SU-DHL-6 (cell line): Measurements from ENCODE around the gene MIOX.

Experiments
- H2AFZ ChIP-seq: fragments of 200-600 bp; sonication (generic); 2 replicates; pipeline ENCODE4 v1.6.1; 2014; ENCODE audit warnings: low read depth, mild to moderate bottlenecking, moderate library complexity, mixed read lengths, antibody characterized with exemption, low read length; ENCODE audit not compliant: severe bottlenecking
- H3F3A ChIP-seq: fragments of 200-600 bp; shearing (Covaris generic); 2 replicates; pipeline ENCODE4 v1.6.0; 2016; ENCODE audit warnings: antibody characterized with exemption, mild to moderate bottlenecking; ENCODE audit not compliant: insufficient read depth
- H3K27ac ChIP-seq: fragments of 200-600 bp; sonication (generic); 2 replicates; pipeline ENCODE4 v1.5.1; 2016; ENCODE audit warnings: low read depth, mild to moderate bottlenecking, low read length, moderate library complexity, mixed read lengths
- H3K27me3 ChIP-seq: fragments of 200-600 bp; sonication (generic), shearing (Covaris generic); 2 replicates; pipeline ENCODE4 v1.6.0; 2014; ENCODE audit warnings: mild to moderate bottlenecking, low read length
- H3K36me3 ChIP-seq: fragments of 200-600 bp; sonication (generic); 2 replicates; pipeline ENCODE4 v1.6.1; 2014; ENCODE audit warnings: mild to moderate bottlenecking, low read length, mixed read lengths
- H3K4me2 ChIP-seq: fragments of 300-600, 200-600 bp; shearing (Covaris generic), sonication (generic); 2 replicates; pipeline ENCODE4 v1.6.0; 2014; ENCODE audit warnings: low read length, low read depth, mild to moderate bottlenecking; ENCODE audit not compliant: poor library complexity, severe bottlenecking
- H3K4me3 ChIP-seq: fragments of 200-600 bp; sonication (generic); 2 replicates; pipeline ENCODE4 v1.5.1; 2014; ENCODE audit warnings: antibody characterized with exemption, low read length, mild to moderate bottlenecking, mixed read lengths; ENCODE audit not compliant: insufficient read depth, poor library complexity, severe bottlenecking
- H3K79me2 ChIP-seq: fragments of 200-600 bp; sonication (generic); 2 replicates; pipeline ENCODE4 v1.6.1; 2014; ENCODE audit warnings: mild to moderate bottlenecking, low read length, moderate library complexity; ENCODE audit not compliant: insufficient read depth
- H3K9ac ChIP-seq: fragments of 200-600 bp; sonication (generic); 2 replicates; pipeline ENCODE4 v1.7.0; 2014; ENCODE audit warnings: mild to moderate bottlenecking, low read length
- H3K9me2 ChIP-seq: fragments of 200-600 bp; sonication (generic); replicated peaks from 2 replicates; pipeline ENCODE4 v1.6.1; 2014; ENCODE audit warnings: low read length; ENCODE audit not compliant: insufficient read depth
- H3K9me3 ChIP-seq: fragments of 200-600 bp; sonication (generic); 2 replicates; pipeline ENCODE4 v1.6.1; 2014; ENCODE audit warnings: low read length, mixed read lengths; ENCODE audit not compliant: insufficient read depth
- H4K20me1 ChIP-seq: fragments of 200-600 bp; sonication (generic); 2 replicates; pipeline ENCODE4 v1.6.1; 2014; ENCODE audit warnings: low read depth, mild to moderate bottlenecking, antibody characterized with exemption, low read length, moderate library complexity, mixed read lengths
- EZH2phosphoT487 ChIP-seq: fragments of 200-600 bp; sonication (generic), shearing (Covaris generic); conservative IDR thresholded peaks from 2 replicates; pipeline ENCODE4 v1.6.1; 2018; ENCODE audit warnings: mild to moderate bottlenecking, antibody characterized with exemption, low read length, moderate library complexity, mixed read lengths
- TF ChIP-seq, protein P1 (sequence below): fragments of 200-600 bp; sonication (generic); IDR thresholded peaks from one replicate; pipeline ENCODE4 v1.5.1; 2017; ENCODE audit warnings: antibody characterized with exemption, mild to moderate bottlenecking, low read length, moderate library complexity; ENCODE audit not compliant: insufficient read depth, poor library complexity, severe bottlenecking

Gene MIOX

DNA sequence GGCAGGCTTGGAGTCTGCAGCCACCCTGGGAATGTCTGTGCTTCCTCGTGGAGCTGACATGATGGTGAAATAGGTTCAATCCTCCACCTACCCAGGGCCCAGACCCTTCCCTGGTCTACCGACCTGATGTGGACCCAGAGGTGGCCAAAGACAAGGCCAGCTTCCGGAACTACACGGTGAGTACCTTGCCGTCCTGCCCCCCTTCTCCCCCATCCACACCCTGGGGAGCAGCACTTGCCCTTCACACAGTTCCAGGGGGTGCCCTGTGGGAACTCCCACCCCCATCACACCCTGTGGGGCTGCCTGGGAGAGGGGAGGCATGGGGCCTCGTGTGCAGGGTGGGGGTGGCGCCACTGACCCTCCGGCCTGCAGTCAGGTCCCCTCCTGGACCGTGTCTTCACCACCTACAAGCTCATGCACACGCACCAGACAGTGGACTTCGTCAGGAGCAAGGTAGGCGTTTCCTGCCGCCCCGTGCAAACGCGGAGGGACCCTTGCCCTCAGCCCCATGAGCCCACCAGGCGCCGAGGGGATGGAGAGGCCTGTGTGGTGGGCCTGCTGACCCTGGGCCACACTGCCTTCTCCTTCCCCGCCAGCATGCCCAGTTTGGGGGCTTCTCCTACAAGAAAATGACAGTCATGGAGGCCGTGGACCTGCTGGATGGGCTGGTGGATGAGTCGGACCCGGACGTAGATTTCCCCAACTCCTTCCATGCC lies 789 bp downstream of the MIOX start:
- Histone ChIP-seq H3K36me3 (no peaks in the 10 kb centered on the region), H3K27ac (no peak overlapping the region), H3K79me2 (no peaks in the 10 kb centered on the region), H4K20me1 (no peaks in the 10 kb centered on the region), H3K4me2 (no peak overlapping the region), H3K27me3 (no peaks in the 10 kb centered on the region), H3K9me3 (no peaks in the 10 kb centered on the region), H3K4me3 (no peak overlapping the region), H3K9me2 (no peaks in the 10 kb centered on the region), H2AFZ (no peak overlapping the region), H3K9ac (no peak overlapping the region), H3F3A (peaks cover 7% of the 10 kb centered on the region; the same call in 1 of the 2 replicates)
- TF ChIP-seq, protein P1, sequence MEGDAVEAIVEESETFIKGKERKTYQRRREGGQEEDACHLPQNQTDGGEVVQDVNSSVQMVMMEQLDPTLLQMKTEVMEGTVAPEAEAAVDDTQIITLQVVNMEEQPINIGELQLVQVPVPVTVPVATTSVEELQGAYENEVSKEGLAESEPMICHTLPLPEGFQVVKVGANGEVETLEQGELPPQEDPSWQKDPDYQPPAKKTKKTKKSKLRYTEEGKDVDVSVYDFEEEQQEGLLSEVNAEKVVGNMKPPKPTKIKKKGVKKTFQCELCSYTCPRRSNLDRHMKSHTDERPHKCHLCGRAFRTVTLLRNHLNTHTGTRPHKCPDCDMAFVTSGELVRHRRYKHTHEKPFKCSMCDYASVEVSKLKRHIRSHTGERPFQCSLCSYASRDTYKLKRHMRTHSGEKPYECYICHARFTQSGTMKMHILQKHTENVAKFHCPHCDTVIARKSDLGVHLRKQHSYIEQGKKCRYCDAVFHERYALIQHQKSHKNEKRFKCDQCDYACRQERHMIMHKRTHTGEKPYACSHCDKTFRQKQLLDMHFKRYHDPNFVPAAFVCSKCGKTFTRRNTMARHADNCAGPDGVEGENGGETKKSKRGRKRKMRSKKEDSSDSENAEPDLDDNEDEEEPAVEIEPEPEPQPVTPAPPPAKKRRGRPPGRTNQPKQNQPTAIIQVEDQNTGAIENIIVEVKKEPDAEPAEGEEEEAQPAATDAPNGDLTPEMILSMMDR, result no peak
- no peak for TF ChIP-seq EZH2phosphoT487

DNA sequence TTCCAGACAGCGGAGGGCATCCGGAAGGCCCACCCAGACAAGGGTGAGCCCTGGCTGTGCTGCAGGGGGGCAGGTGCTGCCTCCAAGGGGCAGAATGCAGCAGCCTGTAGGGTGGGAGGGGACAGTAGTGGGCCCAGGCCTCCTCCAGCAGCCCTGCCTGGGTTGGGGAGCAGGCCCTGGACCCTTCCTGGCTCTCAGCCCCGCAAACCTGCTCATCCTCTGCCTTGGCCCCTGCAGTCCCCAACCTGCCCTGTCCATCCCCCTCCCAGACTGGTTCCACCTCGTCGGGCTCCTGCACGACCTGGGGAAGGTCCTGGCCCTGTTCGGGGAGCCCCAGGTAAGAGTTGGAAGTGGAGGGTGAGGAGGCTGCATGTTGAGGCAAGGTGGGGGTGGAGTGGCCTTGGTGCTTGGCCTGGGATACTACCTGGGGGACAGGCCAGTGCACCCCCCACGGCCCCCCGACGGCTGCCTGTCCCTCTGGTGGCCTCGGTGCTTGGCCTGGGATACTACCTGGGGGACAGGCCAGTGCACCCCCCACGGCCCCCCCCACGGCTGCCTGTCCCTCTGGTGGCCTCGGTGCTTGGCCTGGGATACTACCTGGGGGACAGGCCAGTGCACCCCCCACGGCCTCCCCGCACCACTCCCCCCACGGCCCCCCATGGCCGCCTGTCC lies 1.5 kb downstream of the MIOX start:
- H3F3A ChIP-seq, result peaks cover 7% of the 10 kb centered on the region; the same call in 1 of the 2 replicates
- H3K9me2 ChIP-seq, result no peaks in the 10 kb centered on the region
- no peak overlapping the region for H2AFZ ChIP-seq
- TF ChIP-seq, protein P1, result no peak
- TF ChIP-seq EZH2phosphoT487, result no peak
- no peak overlapping the region for H3K4me2 ChIP-seq
- no peaks in the 10 kb centered on the region for H3K27me3 ChIP-seq
- no peaks in the 10 kb centered on the region for H3K9me3 ChIP-seq
- no peaks in the 10 kb centered on the region for H4K20me1 ChIP-seq
- H3K79me2 ChIP-seq, result no peaks in the 10 kb centered on the region
- no peaks in the 10 kb centered on the region for H3K36me3 ChIP-seq
- H3K27ac ChIP-seq, result no peak overlapping the region
- no peak overlapping the region for H3K4me3 ChIP-seq
- H3K9ac ChIP-seq, result no peak overlapping the region

DNA sequence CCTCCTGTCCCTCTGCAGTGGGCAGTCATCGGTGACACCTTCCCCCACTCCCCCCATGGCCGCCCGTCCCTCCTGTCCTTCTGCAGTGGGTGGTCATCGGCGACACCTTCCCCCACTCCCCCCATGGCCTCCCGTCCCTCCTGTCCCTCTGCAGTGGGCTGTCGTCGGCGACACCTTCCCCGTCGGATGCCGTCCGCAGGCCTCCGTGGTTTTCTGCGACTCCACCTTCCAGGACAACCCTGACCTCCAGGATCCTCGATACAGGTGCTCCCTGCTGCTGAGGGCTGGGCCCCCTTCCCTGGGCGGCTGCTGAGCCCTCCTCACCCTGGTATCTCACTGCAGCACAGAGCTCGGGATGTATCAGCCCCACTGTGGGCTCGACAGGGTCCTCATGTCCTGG lies 2.2 kb downstream of the MIOX start:
- H3K9ac ChIP-seq, result no peak overlapping the region
- no peak overlapping the region for H3K4me3 ChIP-seq
- no peaks in the 10 kb centered on the region for H4K20me1 ChIP-seq
- no peaks in the 10 kb centered on the region for H3K9me3 ChIP-seq
- no peaks in the 10 kb centered on the region for H3K27me3 ChIP-seq
- no peak overlapping the region for H3K27ac ChIP-seq
- no peak overlapping the region for H3K4me2 ChIP-seq
- H2AFZ ChIP-seq, result no peak overlapping the region
- no peaks in the 10 kb centered on the region for H3K79me2 ChIP-seq
- no peaks in the 10 kb centered on the region for H3K9me2 ChIP-seq
- TF ChIP-seq EZH2phosphoT487, result no peak
- TF ChIP-seq, protein P1, result no peak
- peaks cover 7% of the 10 kb centered on the region; the same call in 1 of the 2 replicates for H3F3A ChIP-seq
- no peaks in the 10 kb centered on the region for H3K36me3 ChIP-seq
